ELR (cell line): ENCODE data around the gene KDR.

Experiments
- DNase-seq: peaks from one replicate; pipeline ENCODE4 v3.0.0-alpha.2; 2015; ENCODE audit warnings: low read depth

KDR gene

GRCh38 chr4:55125087-55125721 lies at the start of gene KDR:
Gene KDR (minus strand): TSS chr4:55125595. CDS start chr4:55125293, 302 bp downstream.
- peak; percentile 30 for DNase-seq

DNA sequence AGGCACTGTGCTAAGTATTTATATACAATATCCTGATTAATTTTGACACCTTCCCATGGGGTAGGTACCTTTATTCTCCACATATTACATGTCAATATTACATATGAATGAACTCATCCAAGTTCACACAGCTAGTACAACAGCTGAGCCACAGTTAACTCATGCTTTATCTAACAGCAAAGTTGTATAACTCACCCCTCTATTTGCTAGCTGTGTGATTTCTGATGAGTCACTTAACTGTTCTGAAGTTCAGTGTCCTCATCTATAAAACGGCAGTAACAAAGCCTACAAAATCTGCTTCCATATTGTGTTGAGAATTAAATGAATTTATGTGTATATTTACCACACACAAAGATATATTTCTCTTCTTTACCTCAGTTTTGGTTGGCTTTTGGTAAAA lies 48.2 kb upstream of the KDR start:
- DNase-seq, result peak; percentile 86

- DNase-seq, result peak; percentile 72
These were observed 47.4 kb upstream of the KDR start for GRCh38 chr4:55172694-55173287.

- DNase-seq, result no peak
These were observed 45.1 kb upstream of the KDR start for GRCh38 chr4:55170462-55170861.

- DNase-seq, result no peak
These were observed 44.1 kb upstream of the KDR start for GRCh38 chr4:55169352-55169961.

GRCh38 chr4:55162396-55162795 lies 37.0 kb upstream of the KDR start:
- no peak for DNase-seq

DNA sequence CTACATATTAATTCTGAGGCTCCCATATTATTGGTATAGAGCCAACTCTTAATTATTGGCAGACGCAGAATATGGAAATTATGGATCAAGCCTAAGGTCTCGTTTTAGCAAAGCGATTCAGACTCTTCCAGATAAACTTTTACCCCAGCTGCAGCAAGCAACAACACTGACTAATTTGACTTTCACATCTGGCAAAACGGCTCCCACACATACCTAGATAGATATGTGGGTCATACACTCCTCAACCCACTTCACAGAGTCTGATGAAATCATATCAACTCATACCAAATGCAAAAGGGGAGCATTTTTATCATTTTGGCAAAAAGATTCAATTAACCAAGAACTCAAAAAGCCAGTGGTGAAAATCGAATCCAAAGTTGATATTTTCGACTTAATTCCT lies 36.3 kb upstream of the KDR start:
- DNase-seq, result no peak

DNA sequence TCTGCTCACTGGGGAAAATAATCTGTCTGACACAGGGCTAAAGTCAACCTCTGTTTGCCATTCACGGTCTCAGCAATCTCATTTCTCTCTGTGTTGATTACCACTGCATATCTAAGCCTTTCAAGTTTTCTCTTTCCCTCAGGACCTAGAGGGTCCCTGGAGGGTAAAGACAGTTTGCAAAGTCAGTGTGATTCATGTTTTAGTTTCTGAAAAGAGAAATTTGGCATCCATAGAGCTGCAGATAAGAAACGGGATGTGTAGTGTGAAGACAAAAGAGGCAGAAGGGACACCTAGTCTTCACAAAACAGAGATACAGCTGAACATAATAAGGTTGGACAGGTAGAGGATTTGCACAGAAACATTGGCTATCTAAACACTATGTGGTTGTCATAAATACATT lies 34.5 kb upstream of the KDR start:
- DNase-seq, result no peak

- no peak for DNase-seq
These were observed 33.6 kb upstream of the KDR start for GRCh38 chr4:55158957-55159356.

GRCh38 chr4:55157559-55158277 lies 32.3 kb upstream of the KDR start:
- DNase-seq, result no peak

GRCh38 chr4:55154933-55155332 lies 29.5 kb upstream of the KDR start:
- no peak for DNase-seq

- DNase-seq, result no peak
These were observed 29.0 kb upstream of the KDR start for GRCh38 chr4:55154290-55154880.

DNA sequence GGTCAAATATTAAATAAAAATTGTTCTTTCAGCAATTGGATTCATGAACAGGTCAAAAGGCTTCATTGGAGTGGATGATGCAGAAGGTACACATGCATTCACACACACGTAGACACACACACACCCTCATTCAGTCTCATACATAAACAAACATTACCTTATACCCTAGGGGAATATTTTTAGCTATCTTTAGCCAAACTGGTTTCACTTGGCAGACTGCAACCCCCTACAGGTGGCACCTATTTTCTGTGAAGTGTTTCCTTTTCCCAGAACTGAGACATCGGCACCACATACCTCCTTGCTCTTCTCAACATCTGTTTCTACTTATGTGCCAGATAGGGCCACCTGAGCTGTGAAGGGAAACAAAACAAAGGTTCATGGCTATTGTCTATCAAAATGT lies 18.5 kb upstream of the KDR start:
- no peak for DNase-seq

- no peak for DNase-seq
These were observed 13.0 kb upstream of the KDR start for GRCh38 chr4:55138367-55138766.

- DNase-seq, result no peak
These were observed 11.2 kb upstream of the KDR start for GRCh38 chr4:55136634-55137033.

DNA sequence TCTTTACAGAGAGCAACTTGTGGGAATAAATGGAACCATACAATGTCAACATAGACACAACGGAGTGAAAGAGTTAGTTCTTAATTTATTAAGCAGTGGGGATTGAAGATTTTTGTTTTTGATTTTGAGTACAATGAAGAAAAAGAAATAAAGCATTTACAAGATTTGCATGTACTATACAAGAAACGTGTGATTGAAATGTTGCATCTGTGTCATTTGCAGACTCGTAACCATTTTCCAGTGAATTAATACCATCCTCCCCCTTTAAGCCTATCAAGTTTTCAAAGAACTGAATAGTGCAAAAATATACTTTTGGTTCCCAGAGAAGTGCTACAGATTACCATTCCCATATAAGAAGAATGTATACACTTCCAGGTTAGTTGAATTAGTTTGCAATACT lies 8.6 kb upstream of the KDR start:
- no peak for DNase-seq

DNA sequence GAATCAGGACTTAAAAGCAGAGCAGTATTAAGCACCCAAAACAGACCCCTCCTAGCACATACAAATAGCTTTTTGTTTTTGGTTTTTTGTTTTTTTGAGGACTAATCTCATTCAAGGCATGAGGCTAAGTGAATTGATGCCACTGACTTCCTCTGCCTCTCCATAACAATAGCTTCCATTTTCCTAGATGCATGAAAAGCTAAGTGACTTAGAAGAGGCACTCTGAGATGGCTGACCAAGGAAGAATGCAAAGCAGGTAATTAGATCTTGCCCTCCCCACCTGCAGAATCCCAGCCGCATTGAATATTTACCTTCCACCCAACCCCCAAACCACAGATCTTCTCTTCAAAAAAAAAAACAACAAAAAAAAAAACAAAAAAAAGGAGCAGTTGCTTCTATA lies 7.4 kb upstream of the KDR start:
- no peak for DNase-seq

DNA sequence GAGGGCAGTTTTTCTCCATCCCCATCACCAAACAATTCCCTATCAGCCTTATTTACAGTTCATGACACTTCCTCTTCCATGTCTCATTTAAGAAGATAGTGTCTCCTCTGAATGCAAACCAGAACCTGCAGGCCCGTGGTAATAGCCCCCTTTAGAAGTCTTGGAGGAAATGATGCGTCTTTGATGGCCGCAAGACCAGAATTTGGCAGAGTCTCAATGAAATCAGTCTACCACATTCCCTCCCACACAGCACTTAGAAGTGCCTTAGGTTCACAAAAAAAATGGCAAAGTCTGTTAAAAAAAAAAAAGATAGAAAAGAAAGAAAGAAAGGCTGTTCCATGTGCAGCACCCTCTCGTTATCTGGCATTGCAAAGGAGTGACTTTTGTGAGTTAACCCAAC lies 2.1 kb upstream of the KDR start:
- no peak for DNase-seq

DNA sequence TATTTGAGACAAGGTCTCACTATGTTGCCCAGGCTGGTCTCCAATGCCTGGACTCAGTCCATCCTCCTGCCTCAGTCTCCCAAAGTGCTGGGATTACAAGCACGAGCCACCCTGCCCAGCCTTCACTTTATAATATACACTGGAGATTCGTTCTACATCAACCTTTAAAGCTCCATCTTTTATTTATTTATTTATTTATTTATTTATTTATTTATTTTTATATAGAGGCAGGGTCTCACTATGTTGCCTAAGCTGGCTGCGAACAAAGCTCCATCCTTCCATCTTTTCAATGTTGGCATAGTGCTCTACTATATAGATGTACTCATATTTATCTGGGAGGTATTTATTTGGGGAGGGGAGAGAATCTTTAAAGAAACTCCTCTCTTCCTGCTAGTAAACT lies 1.7 kb upstream of the KDR start:
- DNase-seq, result no peak

GRCh38 chr4:55125763-55126541 lies 557 bp upstream of the KDR start:
- DNase-seq, result peak; percentile 16

GRCh38 chr4:55124322-55125076 lies 896 bp downstream of the KDR start:
- no peak for DNase-seq
